Fibroblast of lung (primary cell): ENCODE data around the gene COX8A.

Experiments
- EZH2 ChIP-seq: IDR thresholded peaks from 2 replicates; pipeline ENCODE4 v1.5.1; 2012; ENCODE audit warnings: low read length, control low read depth, mild to moderate bottlenecking; ENCODE audit errors: missing control alignments
- TF ChIP-seq, protein P1 (sequence below), 2 donors: IDR thresholded peaks in 1 of 2; conservative IDR thresholded peaks in 1 of 2; 1 replicate in 1 of 2; 2 replicates in 1 of 2; pipeline ENCODE4 v1.5.1; 2011 to 2012; ENCODE audit warnings: low read length in 2 of 2, control low read depth in 1 of 2, inconsistent platforms in 1 of 2, low read depth in 1 of 2, mild to moderate bottlenecking in 1 of 2

DNA sequence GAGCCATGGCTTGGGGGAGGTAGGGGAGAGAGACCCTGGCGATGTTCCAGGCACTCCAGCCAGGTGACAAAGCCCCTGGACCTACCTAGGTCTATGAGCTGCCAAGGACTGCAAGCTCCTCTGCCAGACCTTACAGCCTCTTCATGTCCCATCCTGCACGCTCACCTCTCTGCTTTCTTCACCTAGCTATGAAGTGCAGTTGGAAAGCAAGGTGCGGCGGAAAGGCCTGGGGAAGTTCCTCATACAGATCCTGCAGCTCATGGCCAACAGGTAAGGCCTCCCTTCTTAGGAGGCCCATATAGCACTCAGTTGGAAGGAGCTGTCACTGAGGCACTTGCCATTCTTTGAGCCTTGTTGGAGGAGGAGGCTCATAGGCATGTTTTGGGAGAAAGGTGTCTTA, 21.9 kb upstream of the COX8A start:
- TF ChIP-seq, protein P1, sequence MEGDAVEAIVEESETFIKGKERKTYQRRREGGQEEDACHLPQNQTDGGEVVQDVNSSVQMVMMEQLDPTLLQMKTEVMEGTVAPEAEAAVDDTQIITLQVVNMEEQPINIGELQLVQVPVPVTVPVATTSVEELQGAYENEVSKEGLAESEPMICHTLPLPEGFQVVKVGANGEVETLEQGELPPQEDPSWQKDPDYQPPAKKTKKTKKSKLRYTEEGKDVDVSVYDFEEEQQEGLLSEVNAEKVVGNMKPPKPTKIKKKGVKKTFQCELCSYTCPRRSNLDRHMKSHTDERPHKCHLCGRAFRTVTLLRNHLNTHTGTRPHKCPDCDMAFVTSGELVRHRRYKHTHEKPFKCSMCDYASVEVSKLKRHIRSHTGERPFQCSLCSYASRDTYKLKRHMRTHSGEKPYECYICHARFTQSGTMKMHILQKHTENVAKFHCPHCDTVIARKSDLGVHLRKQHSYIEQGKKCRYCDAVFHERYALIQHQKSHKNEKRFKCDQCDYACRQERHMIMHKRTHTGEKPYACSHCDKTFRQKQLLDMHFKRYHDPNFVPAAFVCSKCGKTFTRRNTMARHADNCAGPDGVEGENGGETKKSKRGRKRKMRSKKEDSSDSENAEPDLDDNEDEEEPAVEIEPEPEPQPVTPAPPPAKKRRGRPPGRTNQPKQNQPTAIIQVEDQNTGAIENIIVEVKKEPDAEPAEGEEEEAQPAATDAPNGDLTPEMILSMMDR (conservative IDR thresholded peaks at IDR 0.05 in 1 of 2, IDR thresholded peaks at IDR 0.05 in 1 of 2; ENCODE audit: low read depth in 1 of 2, low read length in 2 of 2) = no peak
- no peak for TF ChIP-seq EZH2
